ENCODE results near the gene LACTB.

GRCh38 chr15:63188247-63188925, 66.7 kb downstream of the LACTB start:
- TF ChIP-seq CTCF (IDR thresholded peaks at IDR 0.05 in 4 of 5, conservative IDR thresholded peaks at IDR 0.05 in 1 of 5), result no peak
- no peak for TF ChIP-seq POLR2A (IDR thresholded peaks at IDR 0.05)
